ENCODE data around the gene IQUB. TPM values are rescaled to one million over a fixed set of nuclear protein-coding genes. Genes with fewer than 3 reads are reported as not detected.
"Not testable (repeated sequence)": the region's sequence is repeated elsewhere in the genome, so short reads cannot be mapped to it uniquely, and the experiment has no call there.

IQUB gene
- total RNA-seq, 8 experiments from 2014 or later, result 0.38 to 18.2 (median 1.1) TPM

DNA sequence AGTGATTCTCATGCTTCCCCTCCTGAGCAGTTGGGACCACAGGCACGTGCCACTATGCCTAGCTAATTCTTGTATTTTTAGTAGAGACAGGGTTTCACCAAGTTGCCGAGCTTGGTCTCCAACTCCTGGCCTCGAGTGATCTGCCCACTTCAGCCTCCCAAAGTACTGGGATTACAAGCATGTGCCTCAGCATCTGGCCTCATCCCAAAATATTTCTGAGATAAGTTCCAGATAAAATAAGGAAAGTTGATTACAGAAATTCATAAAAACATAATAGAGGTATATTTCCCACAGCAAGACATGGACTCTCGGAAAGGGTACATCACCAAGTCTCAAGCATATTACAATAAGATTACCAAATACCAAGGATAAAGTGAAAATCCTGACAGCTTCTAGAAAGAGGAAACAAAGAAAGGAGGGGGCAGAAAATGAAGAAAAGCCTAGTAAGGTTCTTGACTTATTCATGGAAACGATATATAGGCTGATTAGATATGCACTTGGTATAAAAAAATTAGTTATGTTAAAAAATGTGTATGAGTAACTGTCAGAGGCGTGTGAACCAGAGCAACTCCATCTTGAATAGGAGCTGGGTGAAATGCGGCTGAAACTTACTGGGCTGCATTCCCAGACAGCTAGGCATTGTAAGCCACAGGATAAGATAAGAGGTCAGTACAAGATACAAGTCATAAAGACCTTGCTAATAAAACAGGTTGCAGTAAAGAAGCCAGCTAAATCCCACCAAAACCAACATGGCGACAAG is 35.0 kb downstream of the IQUB start:
- WGBS, 10 experiments, result 33 to 100% (median 87%) methylated on average over 2 to 8 of the region's 8 CpGs
- in situ Hi-C loops (cut with MboI; ENCODE audit: low pct_unique_long_range_greater_than_20kb in 2 of 9, low sequenced_read_pairs in 9 of 9, unreplicated experiment in 9 of 9), result no loop called here
- Histone ChIP-seq H3K4me1 (replicated peaks in 1 of 2) (peaks cover 3 to 8% of the 10 kb centered on the region in 2 donors), H3K4me3 (no peak overlapping the region), H3K27ac (no peak overlapping the region)
- ATAC-seq (replicated peaks in 6 of 8), result no peak

- Histone ChIP-seq H3K4me1 (replicated peaks in 1 of 2) (peaks cover 3 to 8% of the 10 kb centered on the region in 2 donors), H3K27ac (no peak overlapping the region), H3K4me3 (no peak overlapping the region)
- in situ Hi-C loops (cut with MboI; ENCODE audit: low pct_unique_long_range_greater_than_20kb in 2 of 9, low sequenced_read_pairs in 9 of 9, unreplicated experiment in 9 of 9), result no loop called here
- peak in 1 of 8 experiments; percentile 25 for ATAC-seq (replicated peaks in 6 of 8)
- 30 to 100% (median 66%) methylated on average over 1 to 2 of the region's 2 CpGs; no CpG with 5 or more reads in 1 of the 10 experiments for WGBS, 10 experiments
Observed at GRCh38 chr7:123498601-123499000, 35.8 kb downstream of the IQUB start.

DNA sequence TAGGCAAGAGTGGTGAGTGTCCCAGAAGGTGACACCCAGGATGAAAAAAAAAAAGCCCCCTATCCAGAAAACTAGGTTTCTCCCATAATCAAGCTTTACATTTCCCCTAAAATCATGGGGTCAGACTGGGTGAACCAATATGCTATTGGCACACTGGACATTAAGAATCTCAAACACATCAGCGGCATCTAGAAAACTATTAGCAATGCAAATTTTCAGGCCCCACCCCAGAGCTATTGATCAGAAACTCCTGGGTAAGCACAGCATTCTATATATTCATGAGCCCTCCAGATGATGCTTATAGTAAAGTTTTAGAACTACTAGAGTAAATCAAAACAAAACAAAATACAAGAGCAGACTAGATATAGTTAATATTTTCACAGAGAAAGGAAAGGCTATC is 36.4 kb downstream of the IQUB start:
- in situ Hi-C loops (cut with MboI; ENCODE audit: low pct_unique_long_range_greater_than_20kb in 2 of 9, low sequenced_read_pairs in 9 of 9, unreplicated experiment in 9 of 9), result no loop called here
- Histone ChIP-seq H3K4me3 (no peak overlapping the region), H3K27ac (no peak overlapping the region), H3K4me1 (replicated peaks in 1 of 2) (peaks cover 3 to 8% of the 10 kb centered on the region in 2 donors)
- ATAC-seq (replicated peaks in 6 of 8), result peak in 3 of 8 experiments; percentile 33 to 93 (median 83)
- 0 to 100% (median 38%) methylated on average over 1 of the region's 1 CpG; no CpG with 5 or more reads in 4 of the 10 experiments for WGBS, 10 experiments

DNA sequence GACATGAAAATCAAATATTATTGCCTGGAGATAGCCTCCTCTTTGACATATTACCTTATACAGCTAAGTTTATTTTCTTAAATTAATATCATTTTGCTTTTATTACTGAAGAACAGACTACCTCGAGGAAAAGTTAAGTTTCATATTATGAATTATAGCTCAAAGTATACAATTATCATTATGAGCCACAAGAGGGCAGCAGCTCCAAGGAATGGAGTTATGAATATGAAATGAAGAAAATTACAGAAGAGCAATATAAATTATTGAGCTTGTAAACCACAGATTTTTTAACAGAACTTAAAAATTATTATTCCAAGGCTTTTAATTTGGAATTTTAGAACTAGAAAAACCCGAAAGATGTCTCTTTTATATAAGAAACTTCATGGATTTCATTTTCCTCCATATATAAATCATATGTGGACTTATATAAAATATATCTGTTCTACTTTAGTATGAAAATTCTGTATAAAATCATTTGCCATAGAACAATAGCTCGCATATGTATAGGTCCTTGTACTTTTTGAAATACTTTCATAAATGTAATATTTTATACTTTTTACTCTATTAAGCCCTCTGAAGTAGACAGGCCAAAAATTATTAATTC is 40.1 kb downstream of the IQUB start:
- no peak overlapping the region for H3K27ac ChIP-seq
- no peak overlapping the region for H3K4me3 ChIP-seq
- 0 to 20% (median 5%) methylated on average over 1 to 3 of the region's 3 CpGs for WGBS, 10 experiments
- peak in 1 of 8 experiments; percentile 55 for ATAC-seq (replicated peaks in 6 of 8)
- no peaks in the 10 kb centered on the region for H3K4me1 ChIP-seq (replicated peaks in 1 of 2)
- in situ Hi-C loops (cut with MboI; ENCODE audit: low pct_unique_long_range_greater_than_20kb in 2 of 9, low sequenced_read_pairs in 9 of 9, unreplicated experiment in 9 of 9), result no loop called here

- 30 to 100% (median 74%) methylated on average over 1 to 3 of the region's 3 CpGs; no CpG with 5 or more reads in 2 of the 10 experiments for whole genome bisulfite sequencing, 10 experiments
- ATAC-seq (replicated peaks in 6 of 8), result peak in 3 of 8 experiments; percentile 23 to 55 (median 25)
- Histone ChIP-seq H3K4me3 (no peak overlapping the region), H3K27ac (no peak overlapping the region), H3K4me1 (replicated peaks in 1 of 2) (no peaks in the 10 kb centered on the region)
- in situ Hi-C loops (cut with MboI; ENCODE audit: low pct_unique_long_range_greater_than_20kb in 2 of 9, low sequenced_read_pairs in 9 of 9, unreplicated experiment in 9 of 9), result no loop called here
Observed at GRCh38 chr7:123492485-123492884, 41.9 kb downstream of the IQUB start.

DNA sequence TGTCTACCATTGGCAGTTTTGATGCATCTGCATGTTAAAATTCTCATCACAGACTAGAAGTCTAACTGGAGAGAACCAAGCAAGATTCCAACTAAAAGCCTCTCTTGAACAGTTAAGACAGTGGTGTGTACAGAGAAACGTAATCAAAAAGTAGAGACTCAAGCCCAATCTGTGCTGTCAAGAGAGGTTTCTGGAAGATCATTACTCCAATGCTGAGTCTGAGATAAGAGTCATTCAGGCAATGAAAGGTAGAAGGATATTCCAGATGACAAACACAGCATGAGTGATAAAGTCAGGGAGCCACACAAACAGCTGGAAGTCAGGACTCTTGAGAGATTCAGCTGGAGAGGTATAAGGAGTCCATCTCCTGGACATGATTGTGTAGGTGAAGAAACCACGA is 48.7 kb downstream of the IQUB start:
- no peak overlapping the region for H3K4me3 ChIP-seq
- H3K4me1 ChIP-seq (replicated peaks in 1 of 2), result no peaks in the 10 kb centered on the region
- in situ Hi-C loops (cut with MboI; ENCODE audit: low pct_unique_long_range_greater_than_20kb in 2 of 9, low sequenced_read_pairs in 9 of 9, unreplicated experiment in 9 of 9), result no loop called here
- ATAC-seq (replicated peaks in 6 of 8), result no peak
- 20 to 100% (median 85%) methylated on average over 1 to 2 of the region's 2 CpGs; no CpG with 5 or more reads in 3 of the 10 experiments for WGBS, 10 experiments
- H3K27ac ChIP-seq, result no peak overlapping the region

- no peak for ATAC-seq (replicated peaks in 6 of 8)
- Histone ChIP-seq H3K27ac (no peak overlapping the region), H3K4me3 (no peak overlapping the region), H3K4me1 (replicated peaks in 1 of 2) (no peaks in the 10 kb centered on the region)
- 44 to 100% (median 70%) methylated on average over 1 of the region's 1 CpG; no CpG with 5 or more reads in 4 of the 10 experiments for WGBS, 10 experiments
- in situ Hi-C loops (cut with MboI; ENCODE audit: low pct_unique_long_range_greater_than_20kb in 2 of 9, low sequenced_read_pairs in 9 of 9, unreplicated experiment in 9 of 9), result no loop called here
Observed at GRCh38 chr7:123485187-123485586, 49.2 kb downstream of the IQUB start.

DNA sequence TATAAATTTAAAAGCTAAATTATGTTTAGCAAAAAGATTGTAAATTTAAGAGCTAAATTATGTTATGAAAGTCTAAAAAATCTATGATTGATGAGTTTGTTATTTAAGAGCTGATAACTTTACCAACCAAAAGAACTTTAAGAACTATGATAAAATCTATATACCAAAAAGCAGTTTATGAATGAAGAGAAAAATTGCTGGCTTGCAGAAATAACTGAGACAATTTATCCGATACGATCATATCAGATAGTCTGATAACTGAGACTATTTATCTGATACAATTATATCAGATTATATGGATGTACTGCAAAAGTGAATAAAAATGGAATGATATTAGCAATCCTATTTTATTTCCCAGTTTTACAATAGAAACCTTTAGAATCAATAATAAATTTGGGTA is 50.2 kb downstream of the IQUB start:
- ATAC-seq (replicated peaks in 6 of 8), result no peak
- Histone ChIP-seq H3K4me1 (replicated peaks in 1 of 2) (no peaks in the 10 kb centered on the region), H3K4me3 (no peak overlapping the region), H3K27ac (no peak overlapping the region)
- in situ Hi-C loops (cut with MboI; ENCODE audit: low pct_unique_long_range_greater_than_20kb in 2 of 9, low sequenced_read_pairs in 9 of 9, unreplicated experiment in 9 of 9), result no loop called here
- WGBS, 10 experiments, result 20 to 100% (median 87%) methylated on average over 2 of the region's 2 CpGs; no CpG with 5 or more reads in 1 of the 10 experiments

GRCh38 chr7:123480107-123480506 is 54.3 kb downstream of the IQUB start:
- no peak overlapping the region for H3K27ac ChIP-seq
- in situ Hi-C loops (cut with MboI; ENCODE audit: low pct_unique_long_range_greater_than_20kb in 2 of 9, low sequenced_read_pairs in 9 of 9, unreplicated experiment in 9 of 9), result no loop called here
- H3K4me1 ChIP-seq (replicated peaks in 1 of 2), result no peaks in the 10 kb centered on the region
- ATAC-seq (replicated peaks in 6 of 8), result no peak
- 5 to 100% (median 79%) methylated on average over 1 to 3 of the region's 3 CpGs; no CpG with 5 or more reads in 2 of the 10 experiments for WGBS, 10 experiments
- no peak overlapping the region for H3K4me3 ChIP-seq

DNA sequence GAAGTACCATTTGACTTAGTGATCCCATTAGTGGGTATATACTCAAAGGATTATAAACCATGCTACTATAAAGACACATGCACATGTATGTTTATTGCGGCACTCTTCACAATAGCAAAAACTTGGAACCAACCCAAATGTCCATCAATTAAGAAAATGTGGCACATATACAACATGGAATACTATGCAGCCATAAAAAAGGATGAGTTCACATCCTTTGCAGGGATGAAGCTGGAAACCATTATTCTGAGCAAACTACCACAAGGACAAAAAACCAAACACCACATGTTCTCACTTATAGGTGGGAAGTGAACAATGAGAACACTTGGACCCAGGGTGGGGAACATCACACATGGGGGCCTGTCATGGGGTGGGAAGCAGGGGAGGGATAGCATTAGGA is 56.3 kb downstream of the IQUB start:
- H3K4me3 ChIP-seq; in situ Hi-C loops (cut with MboI; ENCODE audit: low pct_unique_long_range_greater_than_20kb in 2 of 9, low sequenced_read_pairs in 9 of 9, unreplicated experiment in 9 of 9): not testable (repeated sequence)

GRCh38 chr7:123472750-123473445 is 61.5 kb downstream of the IQUB start:
- in situ Hi-C loops (cut with MboI; ENCODE audit: low pct_unique_long_range_greater_than_20kb in 2 of 9, low sequenced_read_pairs in 9 of 9, unreplicated experiment in 9 of 9), result no loop called here
- H3K4me1 ChIP-seq (replicated peaks in 1 of 2), result no peaks in the 10 kb centered on the region
- no peak overlapping the region for H3K27ac ChIP-seq
- no peak for ATAC-seq (replicated peaks in 6 of 8)
- 0 to 75% (median 44%) methylated on average over 1 to 2 of the region's 2 CpGs for whole genome bisulfite sequencing, 10 experiments
- H3K4me3 ChIP-seq, result no peak overlapping the region

More for the DNA sequence above, 56.3 kb downstream of the IQUB start:
- H3K4me1 ChIP-seq (replicated peaks in 1 of 2); H3K27ac ChIP-seq; ATAC-seq (replicated peaks in 6 of 8): not testable (repeated sequence)
- 10 to 100% (median 100%) methylated on average over 1 of the region's 1 CpG; no CpG with 5 or more reads in 5 of the 10 experiments for WGBS, 10 experiments

DNA sequence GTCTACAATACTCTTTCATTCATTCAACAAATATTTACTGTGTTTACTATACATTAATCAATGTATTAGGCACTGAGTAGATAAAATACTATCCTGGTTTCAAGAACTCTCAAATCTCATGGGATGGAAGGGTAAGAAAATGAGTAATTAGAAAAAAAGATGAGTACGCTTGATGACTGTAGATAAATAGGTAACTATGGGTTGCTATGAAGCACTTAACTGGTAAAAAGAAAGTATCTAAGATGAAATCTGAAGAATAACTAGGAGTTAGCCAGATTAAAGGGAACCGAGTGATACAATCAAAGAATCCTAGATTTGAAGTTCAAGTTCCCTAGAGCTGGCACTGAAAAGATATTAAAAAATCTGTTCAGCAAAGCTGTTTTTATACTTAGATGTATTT is 62.1 kb downstream of the IQUB start:
- no peak for ATAC-seq (replicated peaks in 6 of 8)
- H3K27ac ChIP-seq, result no peak overlapping the region
- H3K4me1 ChIP-seq (replicated peaks in 1 of 2), result no peaks in the 10 kb centered on the region
- in situ Hi-C loops (cut with MboI; ENCODE audit: low pct_unique_long_range_greater_than_20kb in 2 of 9, low sequenced_read_pairs in 9 of 9, unreplicated experiment in 9 of 9), result no loop called here
- 10 to 100% (median 87%) methylated on average over 1 to 2 of the region's 2 CpGs for WGBS, 10 experiments
- H3K4me3 ChIP-seq, result no peak overlapping the region

- H3K27ac ChIP-seq, result no peak overlapping the region
- no peak overlapping the region for H3K4me3 ChIP-seq
- no peak for ATAC-seq (replicated peaks in 6 of 8)
- H3K4me1 ChIP-seq (replicated peaks in 1 of 2), result no peaks in the 10 kb centered on the region
- in situ Hi-C loops (cut with MboI; ENCODE audit: low pct_unique_long_range_greater_than_20kb in 2 of 9, low sequenced_read_pairs in 9 of 9, unreplicated experiment in 9 of 9), result no loop called here
- 10 to 95% (median 80%) methylated on average over 1 to 5 of the region's 5 CpGs; no CpG with 5 or more reads in 1 of the 10 experiments for WGBS, 10 experiments
Observed at GRCh38 chr7:123468303-123468702, 66.1 kb downstream of the IQUB start.
